22Rv1 (cell line): ENCODE results near the gene COL3A1.
A peak's percentile ranks its signal among the peaks of the same experiment; 100 is the strongest.

ENCODE experiments used
- ZFX ChIP-seq: fragments of 450-650 bp; IDR thresholded peaks from 2 replicates; pipeline ENCODE4 v1.6.1; 2017; ENCODE audit warnings: antibody characterized with exemption, borderline replicate concordance
- TF ChIP-seq, protein P1 (sequence below): fragments of 450-650 bp; IDR thresholded peaks from 2 replicates; pipeline ENCODE4 v1.5.1; 2017; ENCODE audit warnings: mild to moderate bottlenecking

DNA sequence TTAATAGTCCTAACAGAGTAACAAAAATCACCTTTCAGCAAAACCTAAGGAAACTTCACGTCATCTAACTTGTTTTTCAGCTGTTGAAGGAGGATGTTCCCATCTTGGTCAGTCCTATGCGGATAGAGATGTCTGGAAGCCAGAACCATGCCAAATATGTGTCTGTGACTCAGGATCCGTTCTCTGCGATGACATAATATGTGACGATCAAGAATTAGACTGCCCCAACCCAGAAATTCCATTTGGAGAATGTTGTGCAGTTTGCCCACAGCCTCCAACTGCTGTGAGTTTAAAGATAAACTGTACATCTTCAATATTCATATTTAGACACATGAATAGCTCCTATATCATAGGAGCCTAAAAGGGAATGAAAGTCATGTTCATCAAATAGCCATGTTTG lies 10.5 kb downstream of the COL3A1 start:
- TF ChIP-seq, protein P1, sequence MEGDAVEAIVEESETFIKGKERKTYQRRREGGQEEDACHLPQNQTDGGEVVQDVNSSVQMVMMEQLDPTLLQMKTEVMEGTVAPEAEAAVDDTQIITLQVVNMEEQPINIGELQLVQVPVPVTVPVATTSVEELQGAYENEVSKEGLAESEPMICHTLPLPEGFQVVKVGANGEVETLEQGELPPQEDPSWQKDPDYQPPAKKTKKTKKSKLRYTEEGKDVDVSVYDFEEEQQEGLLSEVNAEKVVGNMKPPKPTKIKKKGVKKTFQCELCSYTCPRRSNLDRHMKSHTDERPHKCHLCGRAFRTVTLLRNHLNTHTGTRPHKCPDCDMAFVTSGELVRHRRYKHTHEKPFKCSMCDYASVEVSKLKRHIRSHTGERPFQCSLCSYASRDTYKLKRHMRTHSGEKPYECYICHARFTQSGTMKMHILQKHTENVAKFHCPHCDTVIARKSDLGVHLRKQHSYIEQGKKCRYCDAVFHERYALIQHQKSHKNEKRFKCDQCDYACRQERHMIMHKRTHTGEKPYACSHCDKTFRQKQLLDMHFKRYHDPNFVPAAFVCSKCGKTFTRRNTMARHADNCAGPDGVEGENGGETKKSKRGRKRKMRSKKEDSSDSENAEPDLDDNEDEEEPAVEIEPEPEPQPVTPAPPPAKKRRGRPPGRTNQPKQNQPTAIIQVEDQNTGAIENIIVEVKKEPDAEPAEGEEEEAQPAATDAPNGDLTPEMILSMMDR, result peak; percentile 3; the same call in 1 of the 2 replicates
- no peak for TF ChIP-seq ZFX
